HepG2 (cell line): ENCODE results near the gene PPP4R2. TPM values are rescaled to one million over a fixed set of nuclear protein-coding genes. Genes with fewer than 3 reads are reported as not detected.

Experiments used
- ATAC-seq: fragments of 200-7000 bp; cut with Tn5 transposase; 3 replicates; pipeline ENCODE4 v1.9.1; 2020; ENCODE audit warnings: mild to moderate bottlenecking, moderate library complexity
- BruUV-seq: library from RNA; stranded (reverse); fragments of 400-500 nt; replicated peaks from 2 replicates; lab custom pipeline; 2021; lab: Mats Ljungman, UMichigan
- CTCF ChIA-PET: fragments of 300-600 bp; formaldehyde crosslinking; extraction: SDS; loops from one replicate; lab custom pipeline; 2021; ENCODE audit warnings: low total read pairs, inconsistent platforms, low intra/inter-chr PET ratio; lab: Yijun Ruan, JAX
- POLR2A ChIA-PET: fragments of 350-600 bp; sonication (Branson Sonifier 250); formaldehyde crosslinking; loops from one replicate; lab custom pipeline; 2020; ENCODE audit warnings: antibody characterized with exemption, inconsistent platforms; lab: Yijun Ruan, JAX
- DNase-seq: peaks from one replicate; pipeline ENCODE4 v3.0.0-alpha.2; 2015; ENCODE audit warnings: low spot score
- FAIRE-seq: peaks from 3 replicates; lab custom pipeline; 2011; peaks lifted over from hg19 to GRCh38; lab: Jason Lieb, UNC
- H2AFZ ChIP-seq: one replicate; pipeline ENCODE4 v1.6.1; 2011; ENCODE audit warnings: low read length, inconsistent platforms
- H3K27ac ChIP-seq: fragments of 300-600 bp; 3 replicates; pipeline ENCODE4 v1.8.0; 2011; ENCODE audit warnings: mixed run types, mild to moderate bottlenecking, mixed read lengths, low read length, inconsistent platforms; ENCODE audit not compliant: insufficient read depth; ENCODE audit errors: extremely low read length
- H3K27me3 ChIP-seq, 2 experiments: fragments of 200-600 bp in 1 of 2; 2 replicates in 1 of 2; 3 replicates in 1 of 2; pipeline versions ENCODE4 v1.6.0 to v1.8.0; 2011; ENCODE audit warnings: low read length in 2 of 2, mild to moderate bottlenecking in 2 of 2, moderate library complexity in 2 of 2, inconsistent platforms in 1 of 2; ENCODE audit not compliant: insufficient read depth in 2 of 2, control insufficient read depth in 1 of 2
- H3K36me3 ChIP-seq, 2 experiments: fragments of 200-600 bp in 1 of 2; replicated peaks in 1 of 2; 2 replicates in 1 of 2; 3 replicates in 1 of 2; pipeline versions ENCODE4 v1.5.1 to v1.8.0; 2011; ENCODE audit warnings: low read length in 2 of 2, inconsistent platforms in 1 of 2; ENCODE audit not compliant: insufficient read depth in 2 of 2, control insufficient read depth in 1 of 2
- H3K4me1 ChIP-seq: 2 replicates; pipeline ENCODE4 v1.5.1; 2012; ENCODE audit warnings: low read length, inconsistent platforms; ENCODE audit not compliant: insufficient read depth
- H3K4me2 ChIP-seq: 2 replicates; pipeline ENCODE4 v1.6.0; 2011; ENCODE audit warnings: low read depth, low read length, inconsistent platforms
- H3K4me3 ChIP-seq, 3 experiments: fragments of 200-600 bp in 1 of 3; sonication (generic), shearing (Covaris generic) in 1 of 3; replicated peaks in 1 of 3; 2 replicates each; pipeline ENCODE4 v1.5.1; 2011 to 2016; ENCODE audit warnings: low read length in 3 of 3, inconsistent platforms in 2 of 3, low read depth in 2 of 3, mild to moderate bottlenecking in 2 of 3, control low read depth in 1 of 3, mixed read lengths in 1 of 3; ENCODE audit not compliant: insufficient read depth in 1 of 3
- H3K79me2 ChIP-seq: one replicate; pipeline ENCODE4 v1.6.1; 2011; ENCODE audit warnings: low read length, inconsistent platforms; ENCODE audit not compliant: insufficient read depth
- H3K9ac ChIP-seq: 2 replicates; pipeline ENCODE4 v1.6.0; 2011; ENCODE audit warnings: mild to moderate bottlenecking, low read depth, low read length, inconsistent platforms; ENCODE audit not compliant: insufficient read depth
- H3K9me3 ChIP-seq: 2 replicates; pipeline ENCODE4 v1.5.1; 2012; ENCODE audit warnings: mild to moderate bottlenecking, low read length
- H4K20me1 ChIP-seq: 2 replicates; pipeline ENCODE4 v1.6.0; 2011; ENCODE audit warnings: inconsistent platforms, mild to moderate bottlenecking, low read length, moderate library complexity; ENCODE audit not compliant: insufficient read depth
- CTCF ChIP-seq: sonication (generic); formaldehyde crosslinking; IDR thresholded peaks from 2 replicates; pipeline ENCODE4 v1.5.0; 2020; ENCODE audit warnings: mild to moderate bottlenecking, missing genetic modification reagents, moderate library complexity
- GMEB1 ChIP-seq: sonication (generic); formaldehyde crosslinking; IDR thresholded peaks from 2 replicates; pipeline ENCODE4 v1.5.1; 2020; ENCODE audit warnings: missing genetic modification reagents, mild to moderate bottlenecking, borderline replicate concordance
- HMG20B ChIP-seq: conservative IDR thresholded peaks from 2 replicates; pipeline ENCODE4 v1.6.1; 2016; ENCODE audit warnings: missing genetic modification reagents, missing compliant biosample characterization
- MBNL3 ChIP-seq: fragments of 250-450 bp; sonication (Bioruptor Pico); conservative IDR thresholded peaks from 2 replicates; pipeline ENCODE4 v1.8.0; 2022; ENCODE audit warnings: mild to moderate bottlenecking, inconsistent platforms
- PATZ1 ChIP-seq: sonication (generic); formaldehyde crosslinking; IDR thresholded peaks from 2 replicates; pipeline ENCODE4 v1.4.0; 2020; ENCODE audit warnings: missing genetic modification reagents
- SOX6 ChIP-seq, 2 experiments: fragments of 450-650 bp in 1 of 2; sonication (generic) in 1 of 2; formaldehyde crosslinking in 1 of 2; IDR thresholded peaks; 2 replicates each; pipeline versions ENCODE4 v1.4.0 to v1.6.1; 2017 to 2020; ENCODE audit warnings: antibody characterized with exemption in 1 of 2, mild to moderate bottlenecking in 1 of 2, missing genetic modification reagents in 1 of 2
- SUZ12 ChIP-seq: fragments of 150-350 bp; IDR thresholded peaks from 2 replicates; pipeline ENCODE4 v1.6.1; 2014; ENCODE audit warnings: low read depth, low read length
- ZNF282 ChIP-seq: fragments of 450-650 bp; IDR thresholded peaks from 2 replicates; pipeline ENCODE4 v1.6.1; 2018; ENCODE audit not compliant: partially characterized antibody
- ZNF460 ChIP-seq: sonication (generic); formaldehyde crosslinking; IDR thresholded peaks from 2 replicates; pipeline ENCODE4 v1.5.1; 2020; ENCODE audit warnings: missing genetic modification reagents, mild to moderate bottlenecking, borderline replicate concordance
- ZNF619 ChIP-seq: sonication (generic); formaldehyde crosslinking; IDR thresholded peaks from 2 replicates; pipeline ENCODE4 v1.4.0; 2020; ENCODE audit warnings: mild to moderate bottlenecking, missing genetic modification reagents
- ZNF674 ChIP-seq: sonication (generic); formaldehyde crosslinking; IDR thresholded peaks from 2 replicates; pipeline ENCODE4 v1.5.0; 2020; ENCODE audit warnings: low read depth, mild to moderate bottlenecking, missing genetic modification reagents
- ZNF709 ChIP-seq: sonication (generic); formaldehyde crosslinking; IDR thresholded peaks from 2 replicates; pipeline ENCODE4 v1.5.0; 2020; ENCODE audit warnings: mild to moderate bottlenecking, missing genetic modification reagents
- ZNF83 ChIP-seq: sonication (generic); formaldehyde crosslinking; IDR thresholded peaks from 2 replicates; pipeline ENCODE4 v1.4.0; 2020; ENCODE audit warnings: missing genetic modification reagents, mild to moderate bottlenecking, borderline replicate concordance
- WGBS: methylation state at CpG from one replicate; pipeline ENCODE4 v1.1.6; 2017; ENCODE audit warnings: low lambda C conversion rate; 5-methylcytosine and 5-hydroxymethylcytosine counted together
- in situ Hi-C: cut with HindIII; loops from 2 replicates; pipeline ENCODE4 v1.10.0; 2017; ENCODE audit warnings: low pct_unique_long_range_greater_than_20kb; ENCODE audit not compliant: extremely low pct_ligation_motif_present
- intact Hi-C: fragments of 100-400 bp; cut with micrococcal nuclease; formaldehyde crosslinking; loops from one replicate; pipeline ENCODE4 v1.10.0; 2022; ENCODE audit not compliant: unreplicated experiment
- polyA plus RNA-seq, 8 experiments: library from polyadenylated mRNA; depleted of rRNA in 3 of 8; stranded (reverse) in 7 of 8; unstranded in 1 of 8; fragments of >200 nt; fragmentation: Illumina TruSeq in 4 of 8; extraction: Trizol in 4 of 8; gene quantifications; 2 replicates each; pipeline versions ENCODE4 v1.2.1 to v1.2.3, GENCODE V29; 2011 to 2016; ENCODE audit warnings: low read depth in 4 of 8, missing spikeins in 1 of 8, mixed read lengths in 1 of 8; ENCODE audit not compliant: insufficient read depth in 1 of 8
- total RNA-seq, 5 experiments: library from RNA; depleted of rRNA; stranded (reverse); fragments of >200 nt; fragmentation: Illumina TruSeq; extraction: Trizol; gene quantifications; 2 replicates each; pipeline ENCODE4 v1.2.3, GENCODE V29; 2016; ENCODE audit warnings: low read depth in 1 of 5

Gene PPP4R2
- total and polyA plus RNA-seq, 2 of the 13 experiments (the other 11 are each of a cell fraction or from before 2014, with no cell fraction given) = 22.3 to 161 TPM

GRCh38 chr3:73098026-73098425 lies 101.4 kb downstream of the PPP4R2 start:
- no peak overlapping the region for H3K4me3 ChIP-seq
- BruUV-seq = no TSS peak
- no peaks in the 10 kb centered on the region for H3K9me3 ChIP-seq
- DNase-seq = no peak
- in situ Hi-C loops (loop anchor here (5.0 to 25.0 kb wide), 2 partner anchors 404 to 1386 kb away; no protein-coding TSS in a partner anchor), intact Hi-C loops (no loop called here)
- no peak for TF ChIP-seq ZNF709 (CRISPR knock-in tag)
- no peak for TF ChIP-seq MBNL3 (CRISPR knock-in tag)
- TF ChIP-seq SOX6 (IDR thresholded peaks at IDR 0.05) = no peak
- TF ChIP-seq SOX6 (CRISPR knock-in tag; IDR thresholded peaks at IDR 0.05) = no peak
- no peak for TF ChIP-seq ZNF674 (CRISPR knock-in tag)
- TF ChIP-seq ZNF83 (CRISPR knock-in tag) = no peak
- H3K27me3 ChIP-seq = no peaks in the 10 kb centered on the region
- no peak overlapping the region for H3K4me2 ChIP-seq
- H2AFZ ChIP-seq = no peak overlapping the region
- H3K4me1 ChIP-seq = peaks cover 16% of the 10 kb centered on the region
- CTCF ChIA-PET = no interaction called here
- POLR2A ChIA-PET = no interaction called here
- H3K36me3 ChIP-seq = no peaks in the 10 kb centered on the region
- ATAC-seq = no peak
- WGBS = 64% methylated on average over 2 of the region's 2 CpGs
- H3K79me2 ChIP-seq = no peaks in the 10 kb centered on the region
- FAIRE-seq = no peak
- H4K20me1 ChIP-seq = no peaks in the 10 kb centered on the region
- H3K27ac ChIP-seq = no peak overlapping the region
- H3K9ac ChIP-seq = no peak overlapping the region

GRCh38 chr3:73098873-73099272 lies 102.3 kb downstream of the PPP4R2 start:
- H4K20me1 ChIP-seq = no peaks in the 10 kb centered on the region
- in situ Hi-C loops = loop anchor here (5.0 to 25.0 kb wide), 2 partner anchors 403 to 1387 kb away; no protein-coding TSS in a partner anchor
- ATAC-seq = no peak
- no peaks in the 10 kb centered on the region for H3K27me3 ChIP-seq
- H3K4me2 ChIP-seq = no peak overlapping the region
- CTCF ChIA-PET = no interaction called here
- no peaks in the 10 kb centered on the region for H3K79me2 ChIP-seq
- intact Hi-C loops = no loop called here
- H3K9ac ChIP-seq = no peak overlapping the region
- FAIRE-seq = no peak
- H3K36me3 ChIP-seq = no peaks in the 10 kb centered on the region
- H3K9me3 ChIP-seq = no peaks in the 10 kb centered on the region
- POLR2A ChIA-PET = no interaction called here
- H3K4me1 ChIP-seq = peaks cover 16% of the 10 kb centered on the region
- TF ChIP-seq CTCF (CRISPR knock-in tag) = no peak
- TF ChIP-seq ZNF460 (CRISPR knock-in tag) = no peak
- no peak for TF ChIP-seq SUZ12
- TF ChIP-seq HMG20B (CRISPR knock-in tag) = no peak
- TF ChIP-seq PATZ1 = no peak
- TF ChIP-seq GMEB1 (CRISPR knock-in tag) = no peak
- TF ChIP-seq ZNF282 = no peak
- no peak for TF ChIP-seq ZNF619 (CRISPR knock-in tag)
- H3K27ac ChIP-seq = no peak overlapping the region
- BruUV-seq = no TSS peak
- no peak for DNase-seq
- WGBS = 79% methylated on average over 1 of the region's 1 CpG
- no peak overlapping the region for H2AFZ ChIP-seq
- H3K4me3 ChIP-seq = no peak overlapping the region
